Measurements from ENCODE around the gene PRICKLE3. TPM values are rescaled to one million over a fixed set of nuclear protein-coding genes. Genes with fewer than 3 reads are reported as not detected.

The PRICKLE3 gene
- total RNA-seq, 1 donor from 2014 or later: 2.6 TPM

- peak overlapping the region; percentile 42 to 59 (median 52) for H3K4me3 ChIP-seq (ENCODE audit: low read length in 3 of 3)
- peak overlapping the region; percentile 47 for H3K27ac ChIP-seq (ENCODE audit: low read depth, low read length)
- H3K9me3 ChIP-seq (ENCODE audit: control insufficient read depth in 3 of 3, low read length in 3 of 3): no peaks in the 10 kb centered on the region
- peak overlapping the region in 2 of 3 donors; percentile 38 to 57 for H3K9ac ChIP-seq (ENCODE audit: low read depth in 1 of 3, low read length in 3 of 3)
- H3K36me3 ChIP-seq (ENCODE audit: control insufficient read depth in 3 of 3, insufficient read depth in 3 of 3, low read length in 3 of 3): peaks cover 6 to 15% (median 12%) of the 10 kb centered on the region in 3 donors
- H3K4me1 ChIP-seq (ENCODE audit: control insufficient read depth in 3 of 3, insufficient read depth in 3 of 3, low read length in 3 of 3): peaks cover 0 to 11% (median 9%) of the 10 kb centered on the region in 3 donors
- no peaks in the 10 kb centered on the region for H3K27me3 ChIP-seq (ENCODE audit: control insufficient read depth in 3 of 3, insufficient read depth in 3 of 3, low read length in 3 of 3)
Observed at GRCh38 chrX:49184294-49185281, 1.6 kb downstream of the PRICKLE3 start.

GRCh38 chrX:49183701-49184281 lies 2.4 kb downstream of the PRICKLE3 start:
- Histone ChIP-seq H3K4me1 (ENCODE audit: control insufficient read depth in 3 of 3, insufficient read depth in 3 of 3, low read length in 3 of 3) (peaks cover 0 to 11% (median 9%) of the 10 kb centered on the region in 3 donors), H3K27me3 (ENCODE audit: control insufficient read depth in 3 of 3, insufficient read depth in 3 of 3, low read length in 3 of 3) (no peaks in the 10 kb centered on the region), H3K4me3 (ENCODE audit: low read length in 3 of 3) (no peak overlapping the region), H3K9me3 (ENCODE audit: control insufficient read depth in 3 of 3, low read length in 3 of 3) (no peaks in the 10 kb centered on the region), H3K9ac (ENCODE audit: low read depth in 1 of 3, low read length in 3 of 3) (peak overlapping the region in 1 of 3 donors; percentile 40), H3K36me3 (ENCODE audit: control insufficient read depth in 3 of 3, insufficient read depth in 3 of 3, low read length in 3 of 3) (peaks cover 12 to 22% (median 14%) of the 10 kb centered on the region in 3 donors), H3K27ac (ENCODE audit: low read depth, low read length) (no peak overlapping the region)

- Histone ChIP-seq H3K27ac (ENCODE audit: low read depth, low read length) (no peak overlapping the region), H3K9me3 (ENCODE audit: control insufficient read depth in 3 of 3, low read length in 3 of 3) (no peaks in the 10 kb centered on the region), H3K4me3 (ENCODE audit: low read length in 3 of 3) (no peak overlapping the region), H3K36me3 (ENCODE audit: control insufficient read depth in 3 of 3, insufficient read depth in 3 of 3, low read length in 3 of 3) (peaks cover 17 to 28% (median 25%) of the 10 kb centered on the region in 3 donors), H3K27me3 (ENCODE audit: control insufficient read depth in 3 of 3, insufficient read depth in 3 of 3, low read length in 3 of 3) (peaks cover 0 to under 1% (median 0%) of the 10 kb centered on the region in 3 donors), H3K9ac (ENCODE audit: low read depth in 1 of 3, low read length in 3 of 3) (no peak overlapping the region), H3K4me1 (ENCODE audit: control insufficient read depth in 3 of 3, insufficient read depth in 3 of 3, low read length in 3 of 3) (peaks cover 0 to 10% (median 8%) of the 10 kb centered on the region in 3 donors)
Observed at GRCh38 chrX:49179358-49179757, 6.8 kb downstream of the PRICKLE3 start.

GRCh38 chrX:49178537-49178936 lies 7.6 kb downstream of the PRICKLE3 start:
- peaks cover 0 to 16% (median 8%) of the 10 kb centered on the region in 3 donors for H3K4me1 ChIP-seq (ENCODE audit: control insufficient read depth in 3 of 3, insufficient read depth in 3 of 3, low read length in 3 of 3)
- peaks cover 17 to 28% (median 27%) of the 10 kb centered on the region in 3 donors for H3K36me3 ChIP-seq (ENCODE audit: control insufficient read depth in 3 of 3, insufficient read depth in 3 of 3, low read length in 3 of 3)
- no peak overlapping the region for H3K4me3 ChIP-seq (ENCODE audit: low read length in 3 of 3)
- no peak overlapping the region for H3K27ac ChIP-seq (ENCODE audit: low read depth, low read length)
- no peaks in the 10 kb centered on the region for H3K9me3 ChIP-seq (ENCODE audit: control insufficient read depth in 3 of 3, low read length in 3 of 3)
- H3K9ac ChIP-seq (ENCODE audit: low read depth in 1 of 3, low read length in 3 of 3): no peak overlapping the region
- peaks cover 0 to 5% (median 0%) of the 10 kb centered on the region in 3 donors for H3K27me3 ChIP-seq (ENCODE audit: control insufficient read depth in 3 of 3, insufficient read depth in 3 of 3, low read length in 3 of 3)

- Histone ChIP-seq H3K9ac (ENCODE audit: low read depth in 1 of 3, low read length in 3 of 3) (no peak overlapping the region), H3K9me3 (ENCODE audit: control insufficient read depth in 3 of 3, low read length in 3 of 3) (no peaks in the 10 kb centered on the region), H3K36me3 (ENCODE audit: control insufficient read depth in 3 of 3, insufficient read depth in 3 of 3, low read length in 3 of 3) (peaks cover 12 to 32% (median 24%) of the 10 kb centered on the region in 3 donors), H3K27me3 (ENCODE audit: control insufficient read depth in 3 of 3, insufficient read depth in 3 of 3, low read length in 3 of 3) (peaks cover 0 to 5% (median 0%) of the 10 kb centered on the region in 3 donors), H3K27ac (ENCODE audit: low read depth, low read length) (no peak overlapping the region), H3K4me3 (ENCODE audit: low read length in 3 of 3) (no peak overlapping the region), H3K4me1 (ENCODE audit: control insufficient read depth in 3 of 3, insufficient read depth in 3 of 3, low read length in 3 of 3) (peaks cover 0 to 22% (median 11%) of the 10 kb centered on the region in 3 donors)
Observed at GRCh38 chrX:49177873-49178480, 8.2 kb downstream of the PRICKLE3 start.

GRCh38 chrX:49177338-49177833 lies 8.8 kb downstream of the PRICKLE3 start:
- H3K9me3 ChIP-seq (ENCODE audit: control insufficient read depth in 3 of 3, low read length in 3 of 3): no peaks in the 10 kb centered on the region
- H3K4me1 ChIP-seq (ENCODE audit: control insufficient read depth in 3 of 3, insufficient read depth in 3 of 3, low read length in 3 of 3): peaks cover 0 to 26% (median 14%) of the 10 kb centered on the region in 3 donors
- H3K9ac ChIP-seq (ENCODE audit: low read depth in 1 of 3, low read length in 3 of 3): no peak overlapping the region
- peaks cover 11 to 33% (median 23%) of the 10 kb centered on the region in 3 donors for H3K36me3 ChIP-seq (ENCODE audit: control insufficient read depth in 3 of 3, insufficient read depth in 3 of 3, low read length in 3 of 3)
- no peak overlapping the region for H3K4me3 ChIP-seq (ENCODE audit: low read length in 3 of 3)
- H3K27me3 ChIP-seq (ENCODE audit: control insufficient read depth in 3 of 3, insufficient read depth in 3 of 3, low read length in 3 of 3): peaks cover 0 to 5% (median 0%) of the 10 kb centered on the region in 3 donors
- peak overlapping the region; percentile 0 for H3K27ac ChIP-seq (ENCODE audit: low read depth, low read length)

GRCh38 chrX:49176421-49177326 lies 9.5 kb downstream of the PRICKLE3 start:
- Histone ChIP-seq H3K9ac (ENCODE audit: low read depth in 1 of 3, low read length in 3 of 3) (peak overlapping the region in 1 of 3 donors; percentile 8), H3K4me1 (ENCODE audit: control insufficient read depth in 3 of 3, insufficient read depth in 3 of 3, low read length in 3 of 3) (peaks cover 0 to 26% (median 14%) of the 10 kb centered on the region in 3 donors), H3K4me3 (ENCODE audit: low read length in 3 of 3) (no peak overlapping the region), H3K27ac (ENCODE audit: low read depth, low read length) (peak overlapping the region; percentile 0), H3K36me3 (ENCODE audit: control insufficient read depth in 3 of 3, insufficient read depth in 3 of 3, low read length in 3 of 3) (peaks cover 8 to 31% (median 20%) of the 10 kb centered on the region in 3 donors), H3K27me3 (ENCODE audit: control insufficient read depth in 3 of 3, insufficient read depth in 3 of 3, low read length in 3 of 3) (peaks cover 0 to 5% (median 0%) of the 10 kb centered on the region in 3 donors), H3K9me3 (ENCODE audit: control insufficient read depth in 3 of 3, low read length in 3 of 3) (no peaks in the 10 kb centered on the region)

GRCh38 chrX:49175435-49176274 lies 10.5 kb downstream of the PRICKLE3 start:
- Histone ChIP-seq H3K27me3 (ENCODE audit: control insufficient read depth in 3 of 3, insufficient read depth in 3 of 3, low read length in 3 of 3) (peaks cover 0 to 5% (median 0%) of the 10 kb centered on the region in 3 donors), H3K9me3 (ENCODE audit: control insufficient read depth in 3 of 3, low read length in 3 of 3) (no peaks in the 10 kb centered on the region), H3K4me3 (ENCODE audit: low read length in 3 of 3) (no peak overlapping the region), H3K36me3 (ENCODE audit: control insufficient read depth in 3 of 3, insufficient read depth in 3 of 3, low read length in 3 of 3) (peaks cover 5 to 31% (median 18%) of the 10 kb centered on the region in 3 donors), H3K4me1 (ENCODE audit: control insufficient read depth in 3 of 3, insufficient read depth in 3 of 3, low read length in 3 of 3) (peaks cover 0 to 26% (median 14%) of the 10 kb centered on the region in 3 donors), H3K9ac (ENCODE audit: low read depth in 1 of 3, low read length in 3 of 3) (no peak overlapping the region), H3K27ac (ENCODE audit: low read depth, low read length) (no peak overlapping the region)
